Left lung (tissue), 10 donors: ENCODE results near the gene VPS26C. TPM values are rescaled to one million over a fixed set of nuclear protein-coding genes. Genes with fewer than 3 reads are reported as not detected.

ENCODE experiments used
- ATAC-seq: fragments of 200-7000 bp; cut with Tn5 transposase; one replicate; pipeline ENCODE4 v1.9.1; 2020; ENCODE audit warnings: moderate library complexity
- DNase-seq, 4 donors: peaks; one replicate each; pipeline ENCODE4 v3.0.0-alpha.2; 2013 to 2020
- H3K27ac ChIP-seq, 2 donors: fragments of 200-600 bp; sonication (generic) in 1 of 2; one replicate each; pipeline versions ENCODE4 v1.5.0 to v1.8.0; 2020 to 2021
- H3K27me3 ChIP-seq, 2 donors: fragments of 200-600 bp; sonication (generic) in 1 of 2; one replicate each; pipeline versions ENCODE4 v1.5.0 to v1.8.0; 2020 to 2021
- H3K36me3 ChIP-seq, 2 donors: fragments of 200-600 bp; sonication (generic) in 1 of 2; one replicate each; pipeline versions ENCODE4 v1.5.0 to v1.8.0; 2020 to 2021
- H3K4me1 ChIP-seq, 2 donors: fragments of 200-600 bp; one replicate each; pipeline ENCODE4 v1.8.0; 2021
- H3K4me3 ChIP-seq, 2 donors: fragments of 200-600 bp; sonication (generic) in 1 of 2; one replicate each; pipeline versions ENCODE4 v1.5.0 to v1.8.0; 2020 to 2021; ENCODE audit warnings: mild to moderate bottlenecking in 1 of 2
- H3K9me3 ChIP-seq, 2 donors: fragments of 200-600 bp; sonication (generic) in 1 of 2; one replicate each; pipeline versions ENCODE4 v1.5.0 to v1.8.0; 2020 to 2021
- CTCF ChIP-seq, 2 donors: fragments of 200-600 bp; sonication (generic) in 1 of 2; IDR thresholded peaks; one replicate each; pipeline versions ENCODE4 v1.5.0 to v1.8.0; 2021; ENCODE audit warnings: antibody characterized with exemption in 2 of 2
- intact Hi-C, 2 donors: fragments of 100-400 bp; cut with DNase I; formaldehyde crosslinking; loops; one replicate each; pipeline versions ENCODE4 v1.11.2 to v1.14.2; 2022
- polyA plus RNA-seq, 6 donors: library from polyadenylated mRNA; unstranded; fragments of 120-200 nt; gene quantifications; one replicate each; pipeline ENCODE4 v1.2.1, GENCODE V29; 2013; ENCODE audit not compliant: insufficient read length in 6 of 6
- total RNA-seq, 2 donors: library from RNA; stranded (reverse); fragmentation: NEBNext Ultra II Directional; extraction: Animal tissue kit (Norgen Biotek cat#: 25700); gene quantifications; one replicate each; pipeline ENCODE4 v1.2.1, GENCODE V29; 2021
- donor health status: DM: no; HTN: yes; CAD: no.
- donor health status: DM: no; HTN: no; CAD: no.

Gene VPS26C
- total and polyA plus RNA-seq, 8 donors: 34.6 to 66.2 (median 38.4) TPM

GRCh38 chr21:37231249-37231645, 35.9 kb downstream of the VPS26C start:
- Histone ChIP-seq H3K9me3 (no peaks in the 10 kb centered on the region), H3K4me3 (no peak overlapping the region), H3K36me3 (peaks cover 4 to 98% of the 10 kb centered on the region in 2 donors), H3K4me1 (no peaks in the 10 kb centered on the region), H3K27me3 (no peaks in the 10 kb centered on the region), H3K27ac (no peak overlapping the region)
- no peak for TF ChIP-seq CTCF (IDR thresholded peaks at IDR 0.05)
- DNase-seq: no peak
- ATAC-seq: no peak
- intact Hi-C loops: no loop called here

GRCh38 chr21:37230632-37231248, 36.4 kb downstream of the VPS26C start:
- intact Hi-C loops: no loop called here
- DNase-seq (no peak), ATAC-seq (no peak)
- Histone ChIP-seq H3K4me1 (peaks cover 0 to 1% of the 10 kb centered on the region in 2 donors), H3K27me3 (no peaks in the 10 kb centered on the region), H3K4me3 (no peak overlapping the region), H3K36me3 (peaks cover 4 to 98% of the 10 kb centered on the region in 2 donors), H3K9me3 (no peaks in the 10 kb centered on the region), H3K27ac (no peak overlapping the region)
- no peak for TF ChIP-seq CTCF (IDR thresholded peaks at IDR 0.05)

GRCh38 chr21:37228003-37228400, 39.1 kb downstream of the VPS26C start:
- no peak for DNase-seq
- ATAC-seq: no peak

GRCh38 chr21:37227071-37228002, 39.8 kb downstream of the VPS26C start:
- Histone ChIP-seq H3K36me3 (peaks cover 4 to 94% of the 10 kb centered on the region in 2 donors), H3K27ac (no peak overlapping the region), H3K4me1 (peaks cover 0 to 12% of the 10 kb centered on the region in 2 donors), H3K27me3 (no peaks in the 10 kb centered on the region), H3K9me3 (no peaks in the 10 kb centered on the region), H3K4me3 (no peak overlapping the region)
- DNase-seq (no peak), ATAC-seq (no peak)
- intact Hi-C loops: no loop called here
- no peak for TF ChIP-seq CTCF (IDR thresholded peaks at IDR 0.05)

More at GRCh38 chr21:37228003-37228400, 39.1 kb downstream of the VPS26C start:
- Histone ChIP-seq H3K9me3 (no peaks in the 10 kb centered on the region), H3K4me3 (no peak overlapping the region), H3K4me1 (peaks cover 0 to 12% of the 10 kb centered on the region in 2 donors), H3K36me3 (peaks cover 4 to 100% of the 10 kb centered on the region in 2 donors), H3K27me3 (no peaks in the 10 kb centered on the region), H3K27ac (no peak overlapping the region)
- no peak for TF ChIP-seq CTCF (IDR thresholded peaks at IDR 0.05)
- intact Hi-C loops: no loop called here
